SK-N-DZ (cell line): ENCODE measurements around the gene STRIP2. TPM values are rescaled to one million over a fixed set of nuclear protein-coding genes. Genes with fewer than 3 reads are reported as not detected.
"Not testable (repeated sequence)": the region's sequence is repeated elsewhere in the genome, so short reads cannot be mapped to it uniquely, and the experiment has no call there.

Source experiments
- DNase-seq: peaks from one replicate; pipeline ENCODE4 v3.0.0-alpha.2; 2015; ENCODE audit warnings: low spot score
- polyA plus RNA-seq, 2 experiments: library from polyadenylated mRNA; depleted of rRNA; stranded (reverse); fragments of >200 nt; gene quantifications; 2 replicates each; pipeline ENCODE4 v1.2.3, GENCODE V29; 2014

Gene STRIP2
- polyA plus RNA-seq (2014; cell fraction: cytosol; rRNA removed): 9.4 TPM in 2 replicates
- polyA plus RNA-seq (2014; cell fraction: nucleus; rRNA removed): 28.5 and 45.2 TPM in 2 replicates

- DNase-seq: peak; percentile 93
Observed at GRCh38 chr7:129433847-129434674, at the start of gene STRIP2. TSS of gene STRIP2 (plus strand) at chr7:129434432. CDS start at chr7:129434473, 41 bp downstream.

- no peak for DNase-seq
Observed at GRCh38 chr7:129385116-129385515, 49.1 kb upstream of the STRIP2 start.

GRCh38 chr7:129385598-129385997, 48.6 kb upstream of the STRIP2 start:
- DNase-seq: no peak

GRCh38 chr7:129386506-129386905, 47.7 kb upstream of the STRIP2 start:
- DNase-seq: no peak

- DNase-seq: no peak
Observed at GRCh38 chr7:129387537-129387936, 46.7 kb upstream of the STRIP2 start.

GRCh38 chr7:129388333-129389098, 45.7 kb upstream of the STRIP2 start:
- no peak for DNase-seq

- no peak for DNase-seq
Observed at GRCh38 chr7:129389829-129390228, 44.4 kb upstream of the STRIP2 start.

GRCh38 chr7:129390314-129390713, 43.9 kb upstream of the STRIP2 start:
- no peak for DNase-seq

GRCh38 chr7:129391546-129392171, 42.6 kb upstream of the STRIP2 start:
- no peak for DNase-seq

GRCh38 chr7:129393255-129393654, 41.0 kb upstream of the STRIP2 start:
- DNase-seq: no peak

GRCh38 chr7:129394101-129394500, 40.1 kb upstream of the STRIP2 start:
- DNase-seq: no peak

- no peak for DNase-seq
Observed at GRCh38 chr7:129394982-129395914, 39.0 kb upstream of the STRIP2 start.

- no peak for DNase-seq
Observed at GRCh38 chr7:129401228-129401966, 32.8 kb upstream of the STRIP2 start.

GRCh38 chr7:129401967-129402860, 32.0 kb upstream of the STRIP2 start:
- DNase-seq: no peak

- DNase-seq: no peak
Observed at GRCh38 chr7:129405527-129405926, 28.7 kb upstream of the STRIP2 start.

- DNase-seq: not testable (repeated sequence)
Observed at GRCh38 chr7:129410238-129410637, 24.0 kb upstream of the STRIP2 start.

- DNase-seq: no peak
Observed at GRCh38 chr7:129412501-129412900, 21.7 kb upstream of the STRIP2 start.

- no peak for DNase-seq
Observed at GRCh38 chr7:129417073-129417472, 17.2 kb upstream of the STRIP2 start.

GRCh38 chr7:129421717-129422250, 12.4 kb upstream of the STRIP2 start:
- DNase-seq: no peak
